GM23248 (cell line): ENCODE data around the gene UQCRHL.

ENCODE experiments used
- EZH2 ChIP-seq: fragments of 200-600 bp; sonication (generic); IDR thresholded peaks from 2 replicates; pipeline ENCODE4 v1.6.1; 2018; ENCODE audit warnings: antibody characterized with exemption, mild to moderate bottlenecking; ENCODE audit not compliant: insufficient read depth, poor library complexity, severe bottlenecking
- EZH2phosphoT487 ChIP-seq: fragments of 200-600 bp; sonication (generic); IDR thresholded peaks from 2 replicates; pipeline ENCODE4 v1.6.1; 2018; ENCODE audit warnings: antibody characterized with exemption, moderate library complexity, mild to moderate bottlenecking, low read depth; ENCODE audit not compliant: insufficient read depth

- TF ChIP-seq EZH2: no peak
- no peak for TF ChIP-seq EZH2phosphoT487
Measured at GRCh38 chr1:15804060-15804459, 3.4 kb downstream of the UQCRHL start.
